Testis (tissue), 2 donors: ENCODE data around the gene GCNT2.

Experiments
- CTCF ChIP-seq, 3 experiments: fragments of 450-650 bp in 2 of 3; fragments of 200-600 bp in 1 of 3; sonication (generic) in 1 of 3; IDR thresholded peaks; one replicate each; pipeline ENCODE4 v1.5.1; 2016 to 2019; ENCODE audit warnings: antibody characterized with exemption in 3 of 3, mild to moderate bottlenecking in 2 of 3, moderate library complexity in 1 of 3
- POLR2A ChIP-seq: fragments of 450-650 bp; IDR thresholded peaks from one replicate; pipeline ENCODE4 v1.6.1; 2017; ENCODE audit warnings: antibody characterized with exemption, mild to moderate bottlenecking, moderate library complexity

GRCh38 chr6:10589983-10590382 lies 68.8 kb downstream of the GCNT2 start:
- TF ChIP-seq CTCF (IDR thresholded peaks at IDR 0.05) (no peak), POLR2A (no peak)
